ENCODE results near the gene SCN8A.
"Not testable (repeated sequence)": the region's sequence is repeated elsewhere in the genome, so short reads cannot be mapped to it uniquely, and the experiment has no call there.

SCN8A gene

GRCh38 chr12:51621156-51621922 is 30.3 kb downstream of the SCN8A start:
- Histone ChIP-seq H3K4me3 (no peak overlapping the region), H3K27ac (peak overlapping the region in 1 of 21 experiments; percentile 13)

- Histone ChIP-seq H3K27ac (no peak overlapping the region), H3K4me3 (no peak overlapping the region)
These were observed 31.5 kb downstream of the SCN8A start for GRCh38 chr12:51622564-51622963.

GRCh38 chr12:51625370-51625769 is 34.3 kb downstream of the SCN8A start:
- Histone ChIP-seq H3K4me3 (no peak overlapping the region), H3K27ac (no peak overlapping the region)

- H3K4me3 ChIP-seq = no peak overlapping the region
- H3K27ac ChIP-seq = no peak overlapping the region
These were observed 35.1 kb downstream of the SCN8A start for GRCh38 chr12:51626115-51626514.

- Histone ChIP-seq H3K4me3 (no peak overlapping the region), H3K27ac (no peak overlapping the region)
These were observed 35.6 kb downstream of the SCN8A start for GRCh38 chr12:51626629-51627028.

GRCh38 chr12:51630256-51630880 is 39.3 kb downstream of the SCN8A start:
- Histone ChIP-seq H3K27ac (no peak overlapping the region), H3K4me3 (no peak overlapping the region)

GRCh38 chr12:51630986-51631385 is 40.0 kb downstream of the SCN8A start:
- Histone ChIP-seq H3K27ac (no peak overlapping the region), H3K4me3 (no peak overlapping the region)

GRCh38 chr12:51631591-51631990 is 40.6 kb downstream of the SCN8A start:
- Histone ChIP-seq H3K27ac (no peak overlapping the region), H3K4me3 (no peak overlapping the region)

- no peak overlapping the region for H3K27ac ChIP-seq
- no peak overlapping the region for H3K4me3 ChIP-seq
These were observed 41.6 kb downstream of the SCN8A start for GRCh38 chr12:51632623-51633022.

GRCh38 chr12:51635346-51635745 is 44.3 kb downstream of the SCN8A start:
- Histone ChIP-seq H3K27ac (no peak overlapping the region), H3K4me3 (no peak overlapping the region)

GRCh38 chr12:51636581-51636980 is 45.5 kb downstream of the SCN8A start:
- Histone ChIP-seq H3K4me3 (no peak overlapping the region), H3K27ac (no peak overlapping the region)

GRCh38 chr12:51636986-51637385 is 46.0 kb downstream of the SCN8A start:
- no peak overlapping the region for H3K27ac ChIP-seq

GRCh38 chr12:51639361-51639760 is 48.3 kb downstream of the SCN8A start:
- no peak overlapping the region for H3K4me3 ChIP-seq
- no peak overlapping the region for H3K27ac ChIP-seq

More at GRCh38 chr12:51636986-51637385, 46.0 kb downstream of the SCN8A start:
- no peak overlapping the region for H3K4me3 ChIP-seq

GRCh38 chr12:51642286-51642685 is 51.3 kb downstream of the SCN8A start:
- H3K4me3 ChIP-seq = no peak overlapping the region
- H3K27ac ChIP-seq = no peak overlapping the region

- Histone ChIP-seq H3K27ac (no peak overlapping the region), H3K4me3 (no peak overlapping the region)
These were observed 52.9 kb downstream of the SCN8A start for GRCh38 chr12:51643951-51644350.

- H3K4me3 ChIP-seq, H3K27ac ChIP-seq: not testable (repeated sequence)
These were observed 53.7 kb downstream of the SCN8A start for GRCh38 chr12:51644691-51645090.

GRCh38 chr12:51645961-51646360 is 54.9 kb downstream of the SCN8A start:
- Histone ChIP-seq H3K27ac (no peak overlapping the region), H3K4me3 (no peak overlapping the region)

GRCh38 chr12:51647647-51648046 is 56.6 kb downstream of the SCN8A start:
- Histone ChIP-seq H3K4me3 (no peak overlapping the region), H3K27ac (no peak overlapping the region)

- Histone ChIP-seq H3K4me3 (no peak overlapping the region), H3K27ac (no peak overlapping the region)
These were observed 62.4 kb downstream of the SCN8A start for GRCh38 chr12:51653431-51653830.

- no peak overlapping the region for H3K27ac ChIP-seq
- H3K4me3 ChIP-seq = no peak overlapping the region
These were observed 70.2 kb downstream of the SCN8A start for GRCh38 chr12:51661199-51661598.

GRCh38 chr12:51661836-51662235 is 70.8 kb downstream of the SCN8A start:
- H3K27ac ChIP-seq = no peak overlapping the region
- no peak overlapping the region for H3K4me3 ChIP-seq
